NCI-H69 (cell line): ENCODE results near the gene HAUS6.
A peak's percentile ranks its signal among the peaks of the same experiment; 100 is the strongest.
"Not testable (repeated sequence)": the region's sequence is repeated elsewhere in the genome, so short reads cannot be mapped to it uniquely, and the experiment has no call there.

Experiments
- DNase-seq: peaks from one replicate; lab custom pipeline; 2025; lab: John Stamatoyannopoulos, UW

HAUS6 gene, protein sequence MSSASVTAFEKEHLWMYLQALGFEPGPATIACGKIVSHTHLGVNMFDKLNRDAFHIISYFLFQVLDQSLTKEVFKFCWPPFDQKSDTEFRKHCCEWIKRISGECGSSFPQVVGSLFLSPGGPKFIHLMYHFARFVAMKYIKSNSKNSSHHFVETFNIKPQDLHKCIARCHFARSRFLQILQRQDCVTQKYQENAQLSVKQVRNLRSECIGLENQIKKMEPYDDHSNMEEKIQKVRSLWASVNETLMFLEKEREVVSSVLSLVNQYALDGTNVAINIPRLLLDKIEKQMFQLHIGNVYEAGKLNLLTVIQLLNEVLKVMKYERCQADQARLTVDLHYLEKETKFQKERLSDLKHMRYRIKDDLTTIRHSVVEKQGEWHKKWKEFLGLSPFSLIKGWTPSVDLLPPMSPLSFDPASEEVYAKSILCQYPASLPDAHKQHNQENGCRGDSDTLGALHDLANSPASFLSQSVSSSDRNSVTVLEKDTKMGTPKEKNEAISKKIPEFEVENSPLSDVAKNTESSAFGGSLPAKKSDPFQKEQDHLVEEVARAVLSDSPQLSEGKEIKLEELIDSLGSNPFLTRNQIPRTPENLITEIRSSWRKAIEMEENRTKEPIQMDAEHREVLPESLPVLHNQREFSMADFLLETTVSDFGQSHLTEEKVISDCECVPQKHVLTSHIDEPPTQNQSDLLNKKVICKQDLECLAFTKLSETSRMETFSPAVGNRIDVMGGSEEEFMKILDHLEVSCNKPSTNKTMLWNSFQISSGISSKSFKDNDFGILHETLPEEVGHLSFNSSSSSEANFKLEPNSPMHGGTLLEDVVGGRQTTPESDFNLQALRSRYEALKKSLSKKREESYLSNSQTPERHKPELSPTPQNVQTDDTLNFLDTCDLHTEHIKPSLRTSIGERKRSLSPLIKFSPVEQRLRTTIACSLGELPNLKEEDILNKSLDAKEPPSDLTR

DNA sequence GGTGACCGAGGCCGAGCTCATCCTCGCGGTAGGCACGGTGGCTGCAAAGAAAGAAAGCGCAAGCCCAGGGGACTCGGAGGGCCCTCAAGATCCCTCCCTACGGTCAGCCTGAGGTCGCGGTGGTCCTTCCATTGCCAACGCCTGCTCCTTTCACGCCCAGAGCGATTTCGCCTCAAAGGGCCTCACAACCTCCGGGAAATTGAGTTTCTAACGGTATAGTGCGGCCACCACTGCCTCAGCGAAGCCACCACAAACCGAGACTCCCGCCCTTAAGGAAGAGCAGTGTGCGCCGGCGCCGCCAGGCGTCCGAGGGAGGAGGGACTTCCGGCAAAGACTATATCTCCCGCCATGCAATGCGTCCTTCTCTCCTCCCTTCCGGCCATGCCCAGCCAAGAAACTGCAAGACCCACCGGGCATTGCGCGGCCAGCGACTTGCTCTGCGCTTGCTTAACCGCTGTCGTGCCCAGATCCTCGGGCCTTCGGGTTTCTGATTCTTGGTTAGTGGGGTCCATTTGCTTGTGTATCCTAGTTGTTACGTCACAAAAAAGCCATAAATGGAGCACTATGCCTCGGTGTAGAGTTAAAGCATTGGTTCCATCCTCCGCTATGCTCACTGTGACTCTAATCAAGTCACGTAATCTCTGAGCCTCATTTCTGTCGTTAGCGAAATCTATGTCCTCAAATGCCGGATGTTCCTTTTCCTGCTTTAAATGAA is at the start of gene HAUS6:
Gene HAUS6 (minus strand): TSS at position 274 of the 715 bp plus-strand sequence. CDS start 253 bp downstream, at position 21.
- DNase-seq = peak; percentile 99

DNA sequence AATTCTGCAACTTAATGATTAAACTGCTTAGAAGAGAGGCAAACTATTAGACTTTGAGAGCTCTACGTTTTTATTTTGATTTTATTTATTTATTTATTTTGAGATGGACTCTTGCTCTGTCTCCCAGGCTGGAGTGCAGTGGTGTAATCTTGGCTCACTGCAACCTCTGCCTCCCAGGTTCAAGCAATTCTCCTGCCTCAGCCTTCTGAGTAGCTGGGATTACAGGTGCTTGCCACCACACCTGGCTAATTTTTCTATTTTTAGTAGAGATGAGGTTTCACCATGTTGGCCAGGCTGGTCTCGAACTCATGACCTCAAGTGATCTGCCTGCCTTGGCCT is 49.4 kb upstream of the HAUS6 start:
- not testable (repeated sequence) for DNase-seq

DNA sequence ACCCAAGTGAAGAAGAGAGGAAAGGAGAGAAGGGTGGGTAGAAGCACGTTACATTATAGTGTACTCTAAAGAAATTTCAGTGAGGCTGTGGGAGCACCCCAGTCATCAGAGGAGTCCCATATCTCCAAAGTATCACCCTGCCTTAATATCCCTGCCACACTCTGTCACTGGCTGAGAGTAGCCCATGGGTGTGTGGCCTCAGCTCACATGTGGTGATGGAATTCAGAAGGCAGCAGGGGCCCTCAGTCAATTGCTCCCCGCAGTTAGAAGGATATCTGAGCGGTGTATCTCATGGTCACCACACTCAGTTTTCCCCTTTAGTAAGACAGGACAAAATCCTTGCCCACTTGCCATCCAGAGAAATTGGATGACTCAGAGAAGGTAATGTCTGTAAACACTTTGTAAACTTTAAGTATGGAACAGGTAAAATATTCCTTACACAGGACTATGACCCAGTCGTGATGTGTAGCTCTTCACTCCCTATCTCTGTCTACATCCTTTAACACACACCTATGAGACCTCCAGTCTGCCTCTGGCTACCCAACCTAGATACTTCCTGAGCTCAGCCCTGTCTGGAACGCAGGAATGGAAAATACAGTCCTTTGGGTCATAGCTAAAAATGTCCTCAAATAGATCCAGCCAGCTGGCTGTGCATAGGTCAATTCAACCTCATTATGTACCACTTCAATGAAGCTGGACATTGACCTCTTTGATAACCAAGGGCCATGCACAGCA is 48.9 kb upstream of the HAUS6 start:
- no peak for DNase-seq

DNA sequence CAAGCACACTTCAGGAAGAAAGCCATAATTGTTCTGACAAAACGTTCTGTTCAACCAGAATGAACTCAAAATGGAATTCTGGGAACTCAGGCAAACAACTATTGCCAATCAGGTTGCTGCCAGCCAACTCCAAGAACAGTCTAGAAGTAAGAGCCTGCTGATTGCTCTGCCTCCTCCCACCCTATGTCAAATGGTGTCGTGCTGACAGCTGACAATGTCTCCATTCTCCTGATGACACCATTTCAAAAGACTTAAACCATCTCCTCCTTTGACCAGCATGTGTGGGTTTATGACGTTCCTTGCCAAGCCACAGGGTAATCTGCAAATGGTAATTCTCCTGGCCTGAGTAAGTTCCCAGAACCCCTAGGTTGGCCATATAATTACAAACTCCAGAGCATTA is 46.5 kb upstream of the HAUS6 start:
- no peak for DNase-seq

DNA sequence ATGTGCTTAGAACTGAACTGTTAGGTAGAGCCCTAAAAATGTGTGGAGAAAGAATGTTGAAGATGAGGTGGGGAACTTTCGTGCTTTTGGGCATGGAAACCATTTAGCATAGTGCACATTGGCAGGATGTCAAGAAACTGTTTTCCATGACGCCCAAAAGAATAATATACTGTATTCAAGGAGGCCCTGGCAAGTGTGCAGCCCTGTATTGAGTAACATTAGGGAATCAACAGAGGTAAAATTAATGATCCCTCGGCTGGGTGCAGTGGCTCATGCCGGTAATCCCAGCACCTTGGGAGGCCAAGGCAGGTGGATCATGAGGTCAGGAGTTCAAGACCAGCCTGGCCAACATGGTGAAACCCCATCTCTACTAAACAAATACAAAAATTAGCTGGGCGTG is 45.5 kb upstream of the HAUS6 start:
- peak; percentile 62 for DNase-seq

DNA sequence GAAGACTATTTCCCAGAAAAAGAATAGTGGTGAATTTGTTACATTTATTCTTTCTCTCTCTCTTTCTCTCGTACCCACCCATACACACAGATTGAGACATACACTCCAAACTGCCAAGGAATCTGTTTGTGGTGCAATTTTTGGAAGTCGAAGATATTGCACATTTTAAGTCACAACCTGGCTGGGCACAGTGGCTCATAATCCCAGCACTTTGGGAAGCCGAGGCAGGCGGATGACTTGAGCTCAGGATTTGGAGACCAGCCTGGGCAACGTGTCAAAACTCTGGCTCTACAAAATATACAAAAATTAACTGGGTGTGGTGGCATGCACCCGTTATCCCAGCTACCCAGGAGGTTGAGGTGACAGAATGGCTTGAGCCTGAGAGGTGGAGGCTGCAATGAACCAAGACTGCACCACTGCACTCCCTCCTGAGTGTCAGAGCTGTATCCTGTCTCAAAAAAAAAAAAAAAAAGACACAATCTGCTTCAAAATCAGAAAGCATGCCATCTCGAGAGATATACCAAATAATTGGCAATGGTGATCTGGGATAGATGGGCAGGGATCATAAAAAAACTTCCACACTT is 43.8 kb upstream of the HAUS6 start:
- no peak for DNase-seq

DNA sequence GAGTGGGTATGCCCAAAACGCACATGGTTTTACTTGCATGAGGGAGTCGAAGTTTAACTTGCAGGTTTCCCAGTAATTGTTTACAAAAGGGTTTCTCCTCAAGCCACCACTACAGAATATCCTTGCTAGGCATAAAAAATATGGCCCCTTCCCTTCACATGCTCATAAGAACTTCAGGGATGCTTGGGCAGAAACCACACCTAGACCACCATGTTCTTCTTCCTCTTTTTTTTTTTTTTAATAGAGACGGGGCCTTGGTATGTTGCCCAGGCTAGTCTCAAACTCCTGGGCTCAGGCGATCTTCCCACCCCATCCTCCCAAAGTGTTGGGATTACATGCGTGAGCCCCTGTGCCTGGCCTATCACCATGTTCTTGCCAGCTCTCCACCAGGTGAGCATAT is 43.2 kb upstream of the HAUS6 start:
- no peak for DNase-seq

DNA sequence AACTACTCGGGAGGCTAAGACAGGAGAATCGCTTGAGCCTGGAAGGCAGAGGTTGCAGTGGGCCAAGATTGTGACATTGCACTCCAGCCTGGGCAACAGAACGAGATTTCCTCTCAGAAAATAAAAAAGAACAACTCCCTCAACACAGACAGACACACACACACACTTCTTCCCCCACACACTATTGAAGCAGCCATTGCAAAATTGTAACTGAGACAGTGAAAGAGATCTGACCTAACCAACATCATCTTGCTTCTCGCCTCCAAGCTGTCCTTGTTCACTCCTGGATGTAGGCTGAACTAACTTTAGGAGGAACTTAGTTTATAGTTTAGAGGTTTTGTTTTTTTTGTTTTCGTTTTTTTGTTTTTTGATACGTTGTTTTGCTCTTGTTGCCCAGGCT is 37.6 kb upstream of the HAUS6 start:
- no peak for DNase-seq

DNA sequence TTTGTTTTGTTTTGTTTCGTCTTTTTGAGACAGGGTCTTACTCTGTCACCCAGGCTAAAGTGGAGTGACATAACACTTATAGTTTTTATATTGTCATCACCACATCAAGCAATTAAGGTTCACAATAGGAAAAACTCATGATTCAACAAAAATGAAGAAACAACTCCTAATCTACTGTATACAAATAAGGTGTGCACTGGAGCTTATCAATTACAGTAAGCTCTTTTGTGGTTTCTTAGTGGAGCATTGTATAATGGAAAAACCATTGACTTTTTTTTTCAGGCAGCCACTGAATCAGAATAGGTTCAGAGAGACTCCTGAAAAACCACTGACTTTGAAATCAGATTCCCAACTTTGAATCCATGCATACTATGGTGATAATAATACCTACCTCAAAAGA is 35.4 kb upstream of the HAUS6 start:
- peak; percentile 14 for DNase-seq

DNA sequence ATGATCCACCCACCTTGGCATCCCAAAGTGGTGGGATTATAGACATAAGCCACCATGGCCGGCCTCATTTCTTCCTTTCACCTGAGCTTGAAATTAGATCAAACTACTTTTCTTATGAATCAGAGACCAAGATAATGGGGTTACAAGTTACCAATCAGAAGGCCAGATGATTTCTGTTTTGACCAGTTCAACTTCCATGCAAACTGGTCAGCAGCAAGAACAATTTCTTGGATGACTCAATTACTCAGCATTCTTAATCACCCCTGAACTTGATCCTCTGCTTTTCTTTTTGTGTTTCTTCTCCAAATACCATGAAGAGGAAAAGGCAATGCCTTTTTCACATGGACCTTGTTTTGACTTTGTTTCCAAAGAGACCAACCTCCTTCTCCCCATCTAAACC is 34.6 kb upstream of the HAUS6 start:
- DNase-seq = no peak

DNA sequence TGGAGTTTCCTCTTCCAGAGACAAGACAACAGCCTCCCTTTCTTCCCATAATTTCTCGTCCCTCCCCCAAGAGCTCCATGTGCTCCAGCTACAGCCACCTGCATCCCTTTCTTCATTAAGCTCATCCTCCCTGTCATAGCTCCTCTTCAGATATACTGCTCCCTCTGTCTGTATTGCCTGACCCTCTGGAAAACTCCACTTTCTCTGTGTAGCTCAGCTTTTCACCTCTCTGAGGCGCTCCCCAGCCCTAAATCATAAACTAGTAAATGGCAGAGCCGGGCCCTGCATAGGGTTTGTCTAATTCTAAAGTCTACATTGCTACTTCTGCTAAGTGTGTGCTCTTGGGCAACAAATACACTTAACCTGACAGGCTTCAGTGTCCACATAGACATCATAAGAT is 33.4 kb upstream of the HAUS6 start:
- DNase-seq = peak; percentile 31

DNA sequence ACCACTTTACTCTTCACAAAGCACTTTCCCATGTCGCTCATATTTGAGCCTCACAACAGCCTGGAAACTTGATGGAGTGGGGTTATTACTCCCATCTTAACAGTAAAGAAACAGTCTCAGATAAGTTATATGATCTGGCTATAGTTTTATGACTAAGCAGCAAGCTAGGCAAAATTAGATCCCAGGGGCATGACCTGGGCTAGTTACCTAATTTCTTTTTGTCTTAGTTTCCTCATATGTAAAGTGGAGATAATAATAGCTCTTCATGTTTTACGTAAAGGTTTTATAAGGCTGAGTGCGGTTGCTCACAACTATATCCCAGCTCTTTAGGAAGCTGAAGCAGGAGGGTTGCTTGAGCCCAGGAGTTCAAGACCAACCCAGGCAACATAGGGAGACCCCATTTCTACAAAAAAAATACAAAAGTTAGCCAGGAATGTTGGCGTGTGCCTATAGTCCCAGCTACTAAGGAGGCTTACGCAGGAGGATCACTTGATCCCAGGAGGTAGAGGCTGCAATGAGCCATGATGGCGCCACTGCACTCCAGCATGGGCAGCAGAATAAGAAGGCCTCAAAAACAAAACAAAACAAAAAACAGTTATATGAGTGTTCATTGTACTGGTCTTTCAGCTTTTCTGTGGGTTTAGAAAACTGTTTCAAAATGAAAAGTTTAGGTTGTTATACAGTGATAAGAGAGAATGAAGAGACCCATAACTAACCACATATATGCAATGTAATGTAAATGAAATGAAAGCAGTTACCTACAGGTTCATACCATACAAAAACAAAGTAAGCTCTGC is 31.0 kb upstream of the HAUS6 start:
- no peak for DNase-seq

DNA sequence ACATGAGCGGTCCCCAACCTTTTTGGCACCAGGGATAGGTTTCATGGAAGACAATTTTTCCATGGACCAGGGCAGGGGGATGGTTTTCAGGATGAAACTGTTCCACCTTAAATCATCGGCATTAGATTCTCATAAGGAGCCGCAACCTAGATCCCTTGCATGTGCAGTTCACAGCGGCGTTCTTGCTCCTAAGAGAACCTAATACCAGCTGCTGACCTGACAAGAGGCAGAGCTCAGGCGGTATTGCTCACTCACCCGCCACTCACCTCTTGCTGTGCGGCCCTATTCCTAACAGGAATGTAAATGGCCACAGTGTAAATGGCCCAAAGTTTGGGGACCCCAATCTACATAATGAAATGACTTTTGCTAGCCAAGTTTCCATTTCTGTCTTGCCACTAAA is 27.7 kb upstream of the HAUS6 start:
- DNase-seq = peak; percentile 88

DNA sequence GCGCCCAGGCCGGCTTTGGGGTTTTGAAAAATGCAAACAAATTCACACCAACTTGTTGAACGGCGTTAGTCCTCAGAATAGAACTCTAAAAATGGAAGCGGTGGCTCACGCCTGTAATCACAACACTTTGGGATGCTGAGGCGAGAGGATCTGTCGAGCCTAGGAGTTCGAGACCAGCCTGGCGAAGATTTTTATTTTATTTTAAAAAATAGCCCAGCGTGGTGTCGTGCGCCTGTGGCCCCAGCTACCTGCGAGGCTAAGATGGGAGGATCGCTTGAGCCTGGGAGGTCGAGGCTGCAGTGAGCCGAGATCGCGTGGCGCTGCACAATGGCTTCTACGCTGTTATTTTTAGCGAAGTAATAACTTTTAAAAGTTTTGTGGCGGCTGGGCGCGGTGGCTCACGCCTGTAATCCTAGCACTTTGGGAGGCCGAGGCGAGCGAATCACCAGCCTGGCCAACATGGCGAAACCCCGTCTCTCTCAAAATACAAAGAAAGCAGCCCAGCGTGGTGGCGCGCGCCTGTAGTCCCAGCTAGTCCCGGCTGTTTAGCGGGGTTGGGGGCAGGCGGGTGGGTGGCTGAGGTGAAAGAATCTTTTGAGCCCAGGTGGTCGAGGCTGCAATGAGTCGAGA is 25.3 kb upstream of the HAUS6 start:
- DNase-seq = peak; percentile 64

DNA sequence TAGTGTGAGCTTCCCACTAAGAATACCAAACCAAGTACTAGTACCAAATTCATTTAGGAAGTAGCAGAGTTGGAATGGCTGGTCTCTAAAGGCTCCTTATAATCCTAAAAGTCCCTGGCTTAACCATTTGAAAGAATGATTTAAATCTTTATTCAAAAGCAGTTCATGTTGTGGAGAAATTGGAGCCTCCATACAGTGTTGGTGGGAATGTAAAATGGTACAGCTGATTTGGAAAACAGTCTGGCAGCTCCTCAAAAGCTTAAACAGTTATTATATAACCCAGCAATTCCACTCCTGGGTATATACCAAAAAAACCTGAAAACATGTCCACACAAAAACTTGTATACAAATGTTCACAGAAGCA is 21.7 kb upstream of the HAUS6 start:
- DNase-seq = no peak

DNA sequence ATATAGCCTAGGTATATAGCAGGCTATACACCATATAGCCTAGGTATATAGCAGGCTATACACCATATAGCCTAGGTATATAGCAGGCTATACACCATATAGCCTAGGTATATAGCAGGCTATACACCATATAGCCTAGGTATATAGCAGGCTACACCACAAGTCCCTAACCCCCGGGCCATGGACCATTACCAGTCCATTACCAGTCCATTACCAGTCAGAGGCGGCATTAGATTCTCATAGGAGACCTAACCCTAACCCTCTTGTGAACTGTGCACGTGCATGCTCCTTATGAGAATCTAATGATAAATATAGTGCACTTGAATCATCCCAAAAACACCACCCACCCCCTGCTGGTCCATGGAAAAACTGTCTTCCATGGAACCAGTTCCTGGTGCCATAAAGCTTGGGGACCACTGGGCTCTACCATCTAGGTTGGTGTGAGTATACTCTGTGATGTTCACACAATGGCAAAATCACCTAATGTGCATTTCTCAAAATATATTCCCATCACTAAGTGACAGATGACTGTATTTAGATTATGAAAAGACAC is 19.9 kb upstream of the HAUS6 start:
- no peak for DNase-seq

DNA sequence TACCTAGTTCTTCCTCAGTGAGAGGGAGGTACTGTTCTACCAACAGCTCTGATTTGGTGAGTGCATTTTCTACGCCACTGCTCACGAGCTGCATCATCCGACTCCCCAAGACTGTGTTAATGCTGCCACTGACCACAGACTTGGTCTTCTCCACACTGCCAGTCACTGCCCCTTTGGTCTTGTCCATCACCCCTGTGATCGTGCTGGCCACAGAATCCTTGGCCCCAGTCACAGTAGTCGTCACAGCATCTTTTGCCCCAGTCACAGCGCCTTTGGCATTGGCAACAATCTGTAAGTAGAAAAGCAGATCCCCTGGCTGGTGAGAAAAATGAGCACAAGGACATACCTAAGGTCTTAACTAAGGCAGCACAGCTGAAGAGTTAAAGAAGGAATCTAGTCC is 18.2 kb upstream of the HAUS6 start:
- no peak for DNase-seq

DNA sequence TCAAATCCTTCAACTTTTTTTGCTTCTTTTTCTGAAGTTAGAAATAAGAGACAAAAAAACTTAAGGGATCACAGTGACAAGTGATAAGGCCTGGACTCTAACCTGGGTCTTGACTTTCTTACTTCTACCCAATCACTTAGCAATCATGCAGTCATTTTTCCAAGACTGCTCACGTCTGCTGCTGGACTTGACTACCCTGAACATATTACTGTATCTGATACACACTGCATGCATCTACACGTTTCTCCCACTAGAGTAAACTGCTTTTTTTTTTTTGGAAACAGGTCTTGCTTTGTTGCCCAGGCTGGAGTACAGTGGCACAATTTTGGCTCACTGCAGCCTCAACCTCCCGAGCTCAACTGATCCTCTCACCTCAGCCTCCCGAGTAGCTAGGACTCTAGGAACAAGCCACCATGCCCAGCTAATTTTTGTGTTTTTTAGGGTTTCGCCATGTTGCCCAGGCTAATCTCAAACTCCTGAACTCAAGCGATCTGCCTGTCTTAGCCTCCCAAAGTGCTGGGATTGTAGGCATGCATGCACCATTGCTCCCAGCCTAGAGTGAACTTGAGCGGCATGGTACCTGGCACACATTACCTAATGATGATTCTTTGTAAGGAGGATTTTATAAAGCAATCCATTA is 17.2 kb upstream of the HAUS6 start:
- no peak for DNase-seq

DNA sequence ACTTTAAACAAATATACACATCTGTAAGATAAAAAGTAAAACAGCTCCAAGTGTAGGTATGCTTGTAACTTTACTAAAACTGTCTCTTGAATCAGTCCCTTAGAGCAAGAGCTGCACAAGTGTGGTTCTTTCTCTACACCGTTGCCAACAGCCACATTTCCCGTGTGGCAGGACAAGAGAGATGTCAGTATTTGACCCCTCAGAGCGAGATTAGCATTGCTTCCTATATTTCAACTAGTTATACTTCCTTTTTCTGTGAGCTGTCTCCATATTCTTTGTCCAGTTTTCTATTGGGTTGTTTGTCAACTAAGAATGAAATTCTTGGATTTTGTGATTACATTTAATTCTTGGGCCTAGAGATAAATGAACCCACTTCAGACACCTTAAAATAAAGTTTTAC is 16.5 kb upstream of the HAUS6 start:
- DNase-seq = no peak
